B cell (primary cell): ENCODE data around the gene SLC1A2. TPM values are rescaled to one million over a fixed set of nuclear protein-coding genes. Genes with fewer than 3 reads are reported as not detected.
A peak's percentile ranks its signal among the peaks of the same experiment; 100 is the strongest.

ENCODE experiments used
- ATAC-seq: fragments of 200-7000 bp; cut with Tn5 transposase; one replicate; pipeline ENCODE4 v1.10.0; 2021; ENCODE audit warnings: low read depth, mild to moderate bottlenecking, moderate number of reproducible peaks, moderate library complexity
- CTCF ChIA-PET: fragments of 350-600 bp; sonication (Branson Sonifier 250); formaldehyde crosslinking; loops from one replicate; lab custom pipeline; 2021; ENCODE audit warnings: antibody characterized with exemption, inconsistent platforms; lab: Charles Lee
- POLR2A ChIA-PET: fragments of 350-600 bp; sonication (Branson Sonifier 250); formaldehyde crosslinking; loops from one replicate; lab custom pipeline; 2021; ENCODE audit warnings: antibody characterized with exemption; lab: Charles Lee
- DNase-seq: peaks from one replicate; pipeline ENCODE4 v3.0.0; 2013
- H2AFZ ChIP-seq: 2 replicates; pipeline ENCODE4 v1.6.1; 2012; ENCODE audit warnings: mild to moderate bottlenecking, low read depth, low read length; ENCODE audit not compliant: insufficient read depth, poor library complexity, severe bottlenecking
- H3K27ac ChIP-seq, 2 donors: 1 replicate in 1 of 2; 2 replicates in 1 of 2; pipeline ENCODE4 v1.5.1; 2012 to 2013; ENCODE audit warnings: low read length in 2 of 2, mild to moderate bottlenecking in 2 of 2, moderate library complexity in 1 of 2
- H3K27me3 ChIP-seq, 4 experiments: fragments of 200-600 bp in 1 of 4; sonication (generic) in 1 of 4; replicated peaks in 1 of 4; 1 replicate in 2 of 4; 2 replicates in 2 of 4; pipeline versions ENCODE4 v1.6.1 to v1.7.0; 2013 to 2016; ENCODE audit warnings: low read length in 3 of 4, mild to moderate bottlenecking in 2 of 4, mixed read lengths in 1 of 4, moderate library complexity in 1 of 4; ENCODE audit not compliant: insufficient read depth in 4 of 4, control insufficient read depth in 3 of 4; ENCODE audit errors: control extremely low read depth in 1 of 4
- H3K36me3 ChIP-seq, 2 experiments: replicated peaks in 1 of 2; 1 replicate in 1 of 2; 2 replicates in 1 of 2; pipeline versions ENCODE4 v1.6.1 to v1.7.1; 2013; ENCODE audit warnings: low read length in 1 of 2; ENCODE audit not compliant: insufficient read depth in 2 of 2, control insufficient read depth in 1 of 2; ENCODE audit errors: control extremely low read depth in 1 of 2, extremely low read depth in 1 of 2
- H3K4me1 ChIP-seq, 2 donors: fragments of 200-600 bp in 1 of 2; sonication (generic) in 1 of 2; 1 replicate in 1 of 2; 2 replicates in 1 of 2; pipeline versions ENCODE4 v1.5.1 to v1.6.1; 2013 to 2017; ENCODE audit warnings: low read length in 2 of 2; ENCODE audit not compliant: control insufficient read depth in 2 of 2, insufficient read depth in 2 of 2
- H3K4me2 ChIP-seq: replicated peaks from 2 replicates; pipeline ENCODE3; 2012; ENCODE audit warnings: mild to moderate bottlenecking, low read depth, low read length; ENCODE audit not compliant: poor library complexity, severe bottlenecking
- H3K4me3 ChIP-seq, 5 experiments: fragments of 200-600 bp in 1 of 5; sonication (generic) in 1 of 5; 1 replicate in 3 of 5; 2 replicates in 2 of 5; pipeline versions ENCODE4 v1.5.1 to v1.7.0; 2011 to 2016; ENCODE audit warnings: low read length in 4 of 5, mild to moderate bottlenecking in 4 of 5, low read depth in 2 of 5, control low read depth in 1 of 5, moderate library complexity in 1 of 5; ENCODE audit not compliant: insufficient read depth in 1 of 5; ENCODE audit errors: control extremely low read depth in 1 of 5, extremely low read depth in 1 of 5
- H3K79me2 ChIP-seq: fragments of 200-600 bp; sonication (generic); one replicate; pipeline ENCODE4 v1.6.0; 2016; ENCODE audit warnings: low read length; ENCODE audit not compliant: control insufficient read depth, insufficient read depth
- H3K9ac ChIP-seq: fragments of 200-600 bp; sonication (generic); 2 replicates; pipeline ENCODE4 v1.6.1; 2017; ENCODE audit warnings: mild to moderate bottlenecking, low read length, moderate library complexity
- H3K9me3 ChIP-seq, 3 donors: one replicate each; pipeline versions ENCODE4 v1.6.1 to v1.7.1; 2013; ENCODE audit warnings: low read length in 2 of 3; ENCODE audit not compliant: control insufficient read depth in 2 of 3, insufficient read depth in 1 of 3; ENCODE audit errors: control extremely low read depth in 1 of 3
- H4K20me1 ChIP-seq: 2 replicates; pipeline ENCODE4 v1.6.0; 2012; ENCODE audit warnings: mild to moderate bottlenecking, low read length; ENCODE audit not compliant: insufficient read depth, control insufficient read depth, poor library complexity, severe bottlenecking
- H3K27ac Mint-ChIP-seq: one replicate; pipeline ENCODE4 v1.8.0; 2021; ENCODE audit warnings: mixed read lengths
- H3K27me3 Mint-ChIP-seq: one replicate; pipeline ENCODE4 v1.8.0; 2021; ENCODE audit warnings: mixed read lengths
- H3K4me1 Mint-ChIP-seq: one replicate; pipeline ENCODE4 v1.8.0; 2021; ENCODE audit warnings: mixed read lengths
- H3K4me3 Mint-ChIP-seq: one replicate; pipeline ENCODE4 v1.8.0; 2021; ENCODE audit warnings: mixed read lengths
- H3K9me3 Mint-ChIP-seq: one replicate; pipeline ENCODE4 v1.8.0; 2022; ENCODE audit warnings: mixed read lengths; ENCODE audit not compliant: insufficient read depth
- CTCF ChIP-seq: fragments of 200-600 bp; IDR thresholded peaks from one replicate; pipeline ENCODE4 v1.8.0; 2022; ENCODE audit warnings: antibody characterized with exemption, mild to moderate bottlenecking
- EZH2 ChIP-seq: IDR thresholded peaks from 2 replicates; pipeline ENCODE4 v1.6.1; 2012; ENCODE audit warnings: borderline replicate concordance, low read depth, mild to moderate bottlenecking, moderate library complexity, low read length; ENCODE audit not compliant: insufficient read depth, poor library complexity, severe bottlenecking
- WGBS: methylation state at CpG from one replicate; pipeline ENCODE4 v1.1.5; 2013; ENCODE audit warnings: missing lambda C conversion rate; ENCODE audit not compliant: insufficient coverage; 5-methylcytosine and 5-hydroxymethylcytosine counted together
- intact Hi-C: fragments of 100-400 bp; cut with micrococcal nuclease; formaldehyde crosslinking; loops from one replicate; pipeline ENCODE4 v1.10.0; 2022
- polyA plus RNA-seq: library from polyadenylated mRNA; depleted of rRNA; stranded (reverse); fragments of >200 nt; gene quantifications from 2 replicates; pipeline ENCODE4 v1.2.3, GENCODE V29; 2012
- total RNA-seq, 2 donors: library from RNA; stranded (reverse); fragments of 120-200 nt in 1 of 2; gene quantifications; 1 replicate in 1 of 2; 2 replicates in 1 of 2; pipeline versions ENCODE4 v1.2.3 to v1.2.4, GENCODE V29; 2013 to 2022

The SLC1A2 gene
- total and polyA plus RNA-seq, 2 donors (not counting 1 experiment from before 2014, with no cell fraction given) = not detected

GRCh38 chr11:35237860-35238715, 181.3 kb downstream of the SLC1A2 start:
- Histone ChIP-seq H3K27ac (no peak overlapping the region), H3K9ac (no peak overlapping the region), H3K36me3 (no peaks in the 10 kb centered on the region), H3K4me2 (peak overlapping the region; percentile 1), H3K9me3 (peaks cover 0 to 3% (median 1%) of the 10 kb centered on the region in 3 donors), H4K20me1 (no peaks in the 10 kb centered on the region), H3K4me1 (peaks cover 6 to 11% of the 10 kb centered on the region in 2 donors), H2AFZ (peak overlapping the region; percentile 23), H3K79me2 (no peaks in the 10 kb centered on the region), H3K4me3 (no peak overlapping the region), H3K27me3 (no peaks in the 10 kb centered on the region)
- intact Hi-C loops = loop anchor here (1.0 to 5.0 kb wide), 5 partner anchors 154 to 312 kb away; no protein-coding TSS in a partner anchor
- Mint-ChIP-seq H3K4me1 (peaks cover 22% of the 10 kb centered on the region), H3K27me3 (no peaks in the 10 kb centered on the region), H3K27ac (no peak overlapping the region), H3K4me3 (no peak overlapping the region), H3K9me3 (no peaks in the 10 kb centered on the region)
- peak; percentile 81 for DNase-seq
- ATAC-seq = no peak
- CTCF ChIA-PET = interaction anchor here (0.7 to 10.1 kb wide), 50 partner anchors 8 to 651 kb away, joined by 3 to 73 read pairs (median 3); no protein-coding TSS in a partner anchor
- POLR2A ChIA-PET = no interaction called here
- TF ChIP-seq EZH2 (no peak), CTCF (peak; percentile 90)
- 59% methylated on average over 8 of the region's 15 CpGs for WGBS

GRCh38 chr11:35237351-35237750, 182.0 kb downstream of the SLC1A2 start:
- Mint-ChIP-seq H3K27ac (no peak overlapping the region), H3K27me3 (no peaks in the 10 kb centered on the region), H3K4me3 (no peak overlapping the region), H3K4me1 (peaks cover 22% of the 10 kb centered on the region), H3K9me3 (no peaks in the 10 kb centered on the region)
- peaks cover 0 to 5% (median 3%) of the 10 kb centered on the region in 3 donors for H3K9me3 ChIP-seq
- H3K36me3 ChIP-seq = peaks cover 0 to 7% of the 10 kb centered on the region in 2 experiments
- peaks cover 6 to 11% of the 10 kb centered on the region in 2 donors for H3K4me1 ChIP-seq
- no peak overlapping the region for H3K27ac ChIP-seq
- ATAC-seq = no peak
- no peaks in the 10 kb centered on the region for H3K27me3 ChIP-seq
- intact Hi-C loops = loop anchor here (5.0 kb wide), 1 partner anchor 295 kb away; no protein-coding TSS in a partner anchor
- no peaks in the 10 kb centered on the region for H3K79me2 ChIP-seq
- no peak overlapping the region for H2AFZ ChIP-seq
- no peaks in the 10 kb centered on the region for H4K20me1 ChIP-seq
- no CpG with 5 or more reads among the region's 1 CpG for WGBS
- no peak for DNase-seq
- ChIA-PET POLR2A (no interaction called here), CTCF (interaction anchor here (0.7 to 10.1 kb wide), 46 partner anchors 8 to 650 kb away, joined by 3 to 73 read pairs (median 3); no protein-coding TSS in a partner anchor)
- TF ChIP-seq CTCF (no peak), EZH2 (no peak)
- H3K4me2 ChIP-seq = no peak overlapping the region
- no peak overlapping the region for H3K9ac ChIP-seq
- no peak overlapping the region for H3K4me3 ChIP-seq
